Muscle of back (tissue), 11 donors: Measurements from ENCODE around the gene POLDIP2. TPM values are rescaled to one million over a fixed set of nuclear protein-coding genes. Genes with fewer than 3 reads are reported as not detected.
"Not testable (repeated sequence)": the region's sequence is repeated elsewhere in the genome, so short reads cannot be mapped to it uniquely, and the experiment has no call there.

ENCODE experiments used
- DNase-seq, 3 donors: peaks; one replicate each; pipeline versions ENCODE4 v3.0.0 to v3.0.0-alpha.2; 2013
- polyA plus RNA-seq, 10 donors: library from polyadenylated mRNA; unstranded; fragments of 120-200 nt; gene quantifications; one replicate each; pipeline ENCODE4 v1.2.1, GENCODE V29; 2013; ENCODE audit not compliant: insufficient read length in 10 of 10

Gene POLDIP2
- polyA plus RNA-seq, 10 donors = 56.1 to 63.1 (median 58.0) TPM

- not testable (repeated sequence) for DNase-seq
Observed at GRCh38 chr17:28338769-28339212, 18.5 kb downstream of the POLDIP2 start.

GRCh38 chr17:28338056-28338768, 19.1 kb downstream of the POLDIP2 start:
- no peak for DNase-seq

- DNase-seq = peak; percentile 69 to 82 (median 75)
Observed at GRCh38 chr17:28335959-28336871, 21.1 kb downstream of the POLDIP2 start.

- peak; percentile 100 for DNase-seq
Observed at GRCh38 chr17:28335201-28335958, 21.9 kb downstream of the POLDIP2 start, which contains the start of the genes IFT20 and TNFAIP1. TSS of gene IFT20 (minus strand) at chr17:28335472. CDS start at chr17:28331985, 3,487 bp downstream. TSS of gene TNFAIP1 (plus strand) at chr17:28335761. CDS start at chr17:28339522, 3,761 bp downstream.

GRCh38 chr17:28334666-28335200, 22.6 kb downstream of the POLDIP2 start:
- no peak for DNase-seq

- peak in 1 of 3 donors; percentile 27 for DNase-seq
Observed at GRCh38 chr17:28334171-28334570, 23.2 kb downstream of the POLDIP2 start.

GRCh38 chr17:28333083-28333746, 24.1 kb downstream of the POLDIP2 start:
- no peak for DNase-seq

GRCh38 chr17:28331891-28332420, 25.4 kb downstream of the POLDIP2 start:
- DNase-seq = no peak

- no peak for DNase-seq
Observed at GRCh38 chr17:28330671-28331070, 26.7 kb downstream of the POLDIP2 start.

GRCh38 chr17:28328325-28328724, 29.0 kb downstream of the POLDIP2 start:
- no peak for DNase-seq

- DNase-seq = no peak
Observed at GRCh38 chr17:28327709-28328108, 29.6 kb downstream of the POLDIP2 start.

GRCh38 chr17:28327031-28327607, 30.2 kb downstream of the POLDIP2 start:
- DNase-seq = no peak

GRCh38 chr17:28326114-28326513, 31.2 kb downstream of the POLDIP2 start:
- DNase-seq = no peak

GRCh38 chr17:28325211-28325610, 32.1 kb downstream of the POLDIP2 start:
- DNase-seq = no peak

GRCh38 chr17:28324781-28325180, 32.5 kb downstream of the POLDIP2 start:
- DNase-seq = no peak

- no peak for DNase-seq
Observed at GRCh38 chr17:28324267-28324745, 33.0 kb downstream of the POLDIP2 start.

- no peak for DNase-seq
Observed at GRCh38 chr17:28320215-28321061, 36.9 kb downstream of the POLDIP2 start.

- DNase-seq = no peak
Observed at GRCh38 chr17:28319598-28319935, 37.8 kb downstream of the POLDIP2 start.
